Activated CD4-positive, alpha-beta T cell treated with anti-CD3 and anti-CD28 coated beads, Interleukin-2, amount 10 ng/mL, durations not matched to agents 7 days and 5 days (primary cell): ENCODE data around the gene SEMA3D. TPM values are rescaled to one million over a fixed set of nuclear protein-coding genes. Genes with fewer than 3 reads are reported as not detected.

ENCODE experiments used
- CTCF ChIA-PET: fragments of 350-600 bp; sonication (Branson Sonifier 250); formaldehyde crosslinking; loops from one replicate; lab custom pipeline; 2021; ENCODE audit warnings: antibody characterized with exemption; lab: Charles Lee
- POLR2A ChIA-PET: fragments of 350-600 bp; sonication (Branson Sonifier 250); formaldehyde crosslinking; loops from one replicate; lab custom pipeline; 2021; ENCODE audit warnings: antibody characterized with exemption; lab: Charles Lee
- DNase-seq: peaks from one replicate; pipeline ENCODE4 v3.0.0-alpha.2; 2020
- H3K27ac Mint-ChIP-seq: one replicate; pipeline ENCODE4 v1.8.0; 2021; ENCODE audit warnings: mild to moderate bottlenecking, moderate library complexity, mixed read lengths
- H3K27me3 Mint-ChIP-seq: one replicate; pipeline ENCODE4 v1.8.0; 2021; ENCODE audit warnings: mixed read lengths
- H3K36me3 Mint-ChIP-seq: one replicate; pipeline ENCODE4 v1.8.0; 2021; ENCODE audit warnings: low read depth, mixed read lengths
- H3K4me1 Mint-ChIP-seq: one replicate; pipeline ENCODE4 v1.8.0; 2021; ENCODE audit warnings: mixed read lengths
- H3K4me3 Mint-ChIP-seq: one replicate; pipeline ENCODE4 v1.8.0; 2021; ENCODE audit warnings: mild to moderate bottlenecking, moderate library complexity, mixed read lengths
- H3K9me3 Mint-ChIP-seq: one replicate; pipeline ENCODE4 v1.8.0; 2021; ENCODE audit warnings: mixed read lengths
- total RNA-seq, 2 experiments: library from RNA; stranded (reverse); gene quantifications; one replicate each; pipeline ENCODE4 v1.2.3, GENCODE V29; 2021

SEMA3D gene
- total RNA-seq, 2 experiments from 2014 or later = not detected

DNA sequence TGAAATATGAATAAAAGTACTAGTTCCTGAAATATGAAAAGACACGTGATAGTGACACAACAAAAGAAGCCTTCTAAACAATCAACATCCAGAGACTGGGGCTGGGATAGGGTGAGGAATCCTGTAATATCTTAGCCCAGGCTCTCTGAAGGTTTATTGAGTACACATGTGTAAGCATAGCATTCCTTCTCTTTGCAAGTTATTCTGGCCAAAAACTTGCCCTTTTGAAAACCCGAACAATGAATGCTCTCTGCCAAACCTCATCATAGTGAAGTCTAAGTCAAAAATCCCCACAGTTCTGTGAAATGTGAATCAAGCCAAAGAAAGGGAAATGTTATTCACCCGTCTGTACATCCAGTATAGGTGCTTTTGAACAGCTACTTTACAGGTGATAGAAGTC, 11.6 kb downstream of the SEMA3D start:
- H3K36me3 Mint-ChIP-seq = no peaks in the 10 kb centered on the region
- peaks cover 10% of the 10 kb centered on the region for H3K9me3 Mint-ChIP-seq
- no peaks in the 10 kb centered on the region for H3K4me1 Mint-ChIP-seq
- H3K27ac Mint-ChIP-seq = no peak overlapping the region
- no peak for DNase-seq
- ChIA-PET CTCF (no interaction called here), POLR2A (no interaction called here)
- H3K27me3 Mint-ChIP-seq = no peaks in the 10 kb centered on the region
- no peak overlapping the region for H3K4me3 Mint-ChIP-seq

DNA sequence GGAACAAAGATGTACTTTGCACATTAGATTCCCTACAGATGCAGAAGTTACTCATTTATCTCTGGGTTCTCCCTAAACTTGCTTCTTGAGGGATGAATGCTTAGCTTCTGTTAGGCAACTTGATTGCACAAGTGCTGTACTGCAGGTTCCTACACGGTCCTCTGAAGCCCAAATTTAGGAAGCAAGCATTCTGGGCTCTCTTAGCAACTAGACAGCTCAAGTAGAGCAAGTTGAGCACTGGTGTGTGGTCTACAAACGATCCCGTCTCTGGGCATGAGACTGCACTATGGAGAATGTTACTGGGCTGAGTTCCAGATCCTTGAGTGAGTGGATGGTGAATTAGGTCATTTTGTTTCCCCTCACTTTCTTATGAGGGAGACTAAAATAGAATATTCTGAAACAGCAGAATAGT, 14.3 kb downstream of the SEMA3D start:
- no peak overlapping the region for H3K4me3 Mint-ChIP-seq
- DNase-seq = no peak
- CTCF ChIA-PET = no interaction called here
- POLR2A ChIA-PET = no interaction called here
- H3K27me3 Mint-ChIP-seq = no peaks in the 10 kb centered on the region
- H3K27ac Mint-ChIP-seq = no peak overlapping the region
- H3K36me3 Mint-ChIP-seq = no peaks in the 10 kb centered on the region
- H3K4me1 Mint-ChIP-seq = no peaks in the 10 kb centered on the region
- no peaks in the 10 kb centered on the region for H3K9me3 Mint-ChIP-seq

DNA sequence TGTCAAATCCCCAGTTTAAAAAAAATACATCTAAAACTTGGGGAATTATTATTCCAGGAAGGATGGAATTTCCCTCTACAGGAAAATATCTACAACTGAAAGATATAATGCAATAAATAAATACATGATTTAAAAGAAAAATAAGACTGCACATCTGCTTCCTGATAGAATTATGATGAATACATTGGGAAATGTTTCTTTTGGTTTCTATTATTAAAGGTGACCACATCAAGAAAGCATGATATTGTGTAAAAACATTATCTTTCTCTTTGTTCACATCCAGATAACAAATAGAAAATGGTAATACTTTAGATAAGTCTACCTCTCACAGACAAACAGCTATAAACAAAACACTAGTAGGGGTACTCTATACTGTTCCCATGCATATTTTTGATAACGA, 19.2 kb downstream of the SEMA3D start:
- no peaks in the 10 kb centered on the region for H3K27me3 Mint-ChIP-seq
- H3K27ac Mint-ChIP-seq = no peak overlapping the region
- no peak for DNase-seq
- H3K4me3 Mint-ChIP-seq = no peak overlapping the region
- H3K36me3 Mint-ChIP-seq = no peaks in the 10 kb centered on the region
- ChIA-PET CTCF (no interaction called here), POLR2A (no interaction called here)
- no peaks in the 10 kb centered on the region for H3K4me1 Mint-ChIP-seq
- H3K9me3 Mint-ChIP-seq = no peaks in the 10 kb centered on the region

DNA sequence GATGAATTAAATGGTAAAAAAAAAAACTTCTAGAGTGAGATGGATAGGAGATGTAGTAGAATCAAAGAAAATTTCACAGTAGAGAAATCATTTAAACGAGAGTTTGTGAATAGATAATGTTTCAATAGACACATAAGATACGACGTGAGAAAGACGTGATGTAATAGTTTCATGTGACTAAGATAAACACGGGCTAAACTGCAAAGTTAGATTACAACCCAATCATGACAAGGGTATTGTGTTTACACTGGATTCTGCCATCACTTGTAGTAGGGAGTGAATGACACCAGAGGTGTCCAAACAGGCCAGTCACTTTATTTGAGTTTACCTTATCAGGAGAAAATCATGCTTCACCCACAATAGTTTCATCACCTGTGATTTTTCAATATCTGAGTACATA, 21.6 kb downstream of the SEMA3D start:
- Mint-ChIP-seq H3K4me3 (no peak overlapping the region), H3K36me3 (no peaks in the 10 kb centered on the region), H3K4me1 (no peaks in the 10 kb centered on the region), H3K27me3 (no peaks in the 10 kb centered on the region), H3K27ac (no peak overlapping the region), H3K9me3 (no peaks in the 10 kb centered on the region)
- ChIA-PET CTCF (no interaction called here), POLR2A (no interaction called here)
- no peak for DNase-seq

DNA sequence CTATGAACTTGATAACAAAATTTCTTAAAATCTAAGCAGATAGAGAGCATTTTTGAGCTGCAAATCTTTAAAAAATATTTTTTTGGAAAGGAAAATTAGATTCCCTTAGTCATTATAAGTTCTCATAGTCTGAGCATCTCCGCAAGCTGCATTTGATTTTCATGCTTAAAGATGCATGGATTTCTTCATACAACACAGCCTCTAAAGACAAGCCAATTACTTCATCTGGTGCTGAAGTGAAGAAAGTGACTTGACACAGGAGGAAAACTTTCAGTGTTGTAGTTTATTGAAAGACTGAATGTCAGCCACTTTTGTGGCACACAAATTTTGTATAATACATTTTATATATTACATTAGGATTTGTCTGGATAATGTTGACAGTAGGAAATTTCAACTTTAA, 22.5 kb downstream of the SEMA3D start:
- H3K9me3 Mint-ChIP-seq = no peaks in the 10 kb centered on the region
- POLR2A ChIA-PET = no interaction called here
- no peaks in the 10 kb centered on the region for H3K4me1 Mint-ChIP-seq
- H3K4me3 Mint-ChIP-seq = no peak overlapping the region
- H3K36me3 Mint-ChIP-seq = no peaks in the 10 kb centered on the region
- no peak overlapping the region for H3K27ac Mint-ChIP-seq
- no peak for DNase-seq
- CTCF ChIA-PET = no interaction called here
- no peaks in the 10 kb centered on the region for H3K27me3 Mint-ChIP-seq

DNA sequence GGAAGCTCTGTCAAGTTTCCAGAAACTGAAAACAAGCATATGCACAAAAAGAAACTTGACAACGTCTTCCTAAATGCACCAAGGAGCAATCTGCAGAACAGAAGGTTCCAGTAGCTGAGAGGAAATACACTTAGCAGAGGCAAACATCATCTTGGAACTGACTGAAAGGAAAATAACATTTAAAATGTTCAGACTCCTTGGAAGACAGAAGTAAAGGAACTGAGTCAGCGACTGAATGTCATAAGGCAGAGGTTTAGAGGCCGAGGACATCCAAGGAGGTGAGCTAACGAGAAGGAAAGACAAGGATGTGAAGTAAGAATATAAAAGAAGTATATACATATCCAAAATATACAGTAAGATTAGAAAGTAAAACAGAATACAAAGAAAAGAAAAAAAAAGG, 24.1 kb downstream of the SEMA3D start:
- H3K27ac Mint-ChIP-seq = no peak overlapping the region
- ChIA-PET POLR2A (no interaction called here), CTCF (no interaction called here)
- H3K4me1 Mint-ChIP-seq = no peaks in the 10 kb centered on the region
- H3K36me3 Mint-ChIP-seq = no peaks in the 10 kb centered on the region
- DNase-seq = no peak
- peaks cover 7% of the 10 kb centered on the region for H3K9me3 Mint-ChIP-seq
- no peaks in the 10 kb centered on the region for H3K27me3 Mint-ChIP-seq
- no peak overlapping the region for H3K4me3 Mint-ChIP-seq

DNA sequence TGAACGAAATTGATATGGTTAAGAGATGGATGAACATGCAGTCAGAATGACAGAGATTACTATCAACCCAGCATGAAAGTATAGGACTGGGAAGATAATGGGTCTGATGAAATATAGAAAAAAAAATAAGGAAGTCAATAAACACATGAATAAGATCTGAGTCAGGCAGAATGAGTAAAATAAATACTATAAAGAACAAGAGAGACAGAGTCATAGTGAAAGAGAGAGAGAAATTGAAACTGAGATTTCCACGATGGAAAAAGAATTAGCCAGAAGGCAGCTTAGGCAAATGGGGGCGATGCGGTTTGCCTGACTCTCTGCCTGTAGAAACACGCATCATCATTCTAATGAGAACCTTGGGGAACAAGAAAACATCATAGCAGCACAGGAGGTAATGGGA, 26.6 kb downstream of the SEMA3D start:
- Mint-ChIP-seq H3K27ac (no peak overlapping the region), H3K27me3 (no peaks in the 10 kb centered on the region), H3K9me3 (peaks cover 7% of the 10 kb centered on the region), H3K4me3 (no peak overlapping the region), H3K4me1 (no peaks in the 10 kb centered on the region), H3K36me3 (no peaks in the 10 kb centered on the region)
- no peak for DNase-seq
- ChIA-PET CTCF (no interaction called here), POLR2A (no interaction called here)

DNA sequence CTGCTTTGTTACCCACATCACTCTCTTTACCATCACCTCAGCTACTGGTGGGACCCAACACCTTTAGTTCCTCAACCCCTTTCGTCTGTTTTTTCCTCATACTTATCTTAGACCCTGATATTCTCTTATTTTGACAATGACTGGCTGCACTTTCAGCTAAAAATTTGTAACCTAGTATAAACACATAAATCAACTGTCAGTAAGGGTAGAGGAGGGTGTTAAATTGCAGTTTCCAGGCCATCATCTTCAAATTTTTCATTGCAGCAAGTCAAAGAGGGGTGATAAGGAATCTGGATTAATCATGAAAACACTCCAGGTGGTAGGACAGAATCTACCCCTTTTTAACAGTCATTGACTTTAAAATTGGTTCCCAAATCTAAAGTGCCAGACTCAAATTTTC, 27.9 kb downstream of the SEMA3D start:
- no peaks in the 10 kb centered on the region for H3K4me1 Mint-ChIP-seq
- DNase-seq = no peak
- POLR2A ChIA-PET = no interaction called here
- no peaks in the 10 kb centered on the region for H3K27me3 Mint-ChIP-seq
- H3K36me3 Mint-ChIP-seq = no peaks in the 10 kb centered on the region
- H3K4me3 Mint-ChIP-seq = no peak overlapping the region
- H3K27ac Mint-ChIP-seq = no peak overlapping the region
- peaks cover 7% of the 10 kb centered on the region for H3K9me3 Mint-ChIP-seq
- CTCF ChIA-PET = no interaction called here

DNA sequence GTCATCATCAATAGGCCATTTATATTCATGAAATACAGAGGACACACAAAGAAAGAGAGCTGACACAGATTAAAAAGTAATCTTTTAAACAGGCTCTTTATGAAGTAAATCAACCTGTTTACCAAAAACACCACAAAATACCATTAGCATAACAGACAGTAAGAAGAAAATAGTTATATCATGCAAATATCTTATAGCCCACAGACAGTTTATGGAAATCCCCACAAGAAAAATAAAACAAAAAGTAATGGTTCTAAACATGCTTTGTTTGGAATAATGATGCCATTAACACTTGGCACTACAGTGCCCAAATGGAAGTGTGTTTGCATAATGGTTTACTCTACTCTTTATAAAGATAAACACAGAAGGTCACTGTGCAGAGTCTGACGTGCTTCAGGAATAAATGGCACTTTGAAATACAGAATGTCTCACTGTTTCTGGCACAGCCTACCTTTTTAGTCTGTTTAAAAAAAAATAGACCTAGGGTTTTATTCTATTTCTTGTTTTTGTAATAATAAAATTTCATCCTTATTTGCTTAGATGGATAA, 30.1 kb downstream of the SEMA3D start:
- no peak overlapping the region for H3K27ac Mint-ChIP-seq
- ChIA-PET CTCF (no interaction called here), POLR2A (no interaction called here)
- H3K4me3 Mint-ChIP-seq = no peak overlapping the region
- no peaks in the 10 kb centered on the region for H3K36me3 Mint-ChIP-seq
- peaks cover 7% of the 10 kb centered on the region for H3K9me3 Mint-ChIP-seq
- H3K4me1 Mint-ChIP-seq = no peaks in the 10 kb centered on the region
- no peak for DNase-seq
- no peaks in the 10 kb centered on the region for H3K27me3 Mint-ChIP-seq

DNA sequence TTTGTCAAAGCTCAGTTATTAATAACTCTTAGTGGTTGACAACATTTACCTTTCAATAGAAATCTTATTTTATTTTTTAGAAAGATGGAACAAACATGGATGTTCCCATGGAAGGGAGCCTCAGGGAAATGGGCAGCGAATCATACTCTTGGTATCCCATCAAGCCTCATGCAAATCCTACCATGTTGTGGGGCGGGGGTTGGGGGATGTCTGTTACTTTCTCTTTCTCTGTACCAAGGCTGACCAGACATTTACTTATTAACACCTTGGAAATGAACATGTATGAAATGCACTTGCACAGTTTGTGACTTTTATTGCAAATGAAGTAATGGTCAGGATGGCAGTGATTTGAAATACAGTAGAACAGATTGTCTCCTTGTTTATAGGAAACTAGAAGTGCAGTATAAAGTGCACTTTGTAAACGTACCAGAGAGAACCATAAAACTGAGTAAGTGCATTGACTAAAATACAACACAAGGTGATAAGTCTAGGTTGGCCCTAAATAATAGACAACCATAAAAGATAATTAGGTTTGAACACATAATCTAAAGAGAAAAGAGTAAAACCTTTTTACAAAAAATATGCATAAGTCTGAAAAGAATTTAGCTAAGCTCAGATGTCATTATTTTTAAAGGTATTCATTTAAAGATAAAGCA, 32.4 kb downstream of the SEMA3D start:
- no peaks in the 10 kb centered on the region for H3K36me3 Mint-ChIP-seq
- H3K9me3 Mint-ChIP-seq = peaks cover 7% of the 10 kb centered on the region
- no peaks in the 10 kb centered on the region for H3K27me3 Mint-ChIP-seq
- POLR2A ChIA-PET = no interaction called here
- CTCF ChIA-PET = no interaction called here
- no peak overlapping the region for H3K4me3 Mint-ChIP-seq
- no peaks in the 10 kb centered on the region for H3K4me1 Mint-ChIP-seq
- H3K27ac Mint-ChIP-seq = no peak overlapping the region
- DNase-seq = no peak

DNA sequence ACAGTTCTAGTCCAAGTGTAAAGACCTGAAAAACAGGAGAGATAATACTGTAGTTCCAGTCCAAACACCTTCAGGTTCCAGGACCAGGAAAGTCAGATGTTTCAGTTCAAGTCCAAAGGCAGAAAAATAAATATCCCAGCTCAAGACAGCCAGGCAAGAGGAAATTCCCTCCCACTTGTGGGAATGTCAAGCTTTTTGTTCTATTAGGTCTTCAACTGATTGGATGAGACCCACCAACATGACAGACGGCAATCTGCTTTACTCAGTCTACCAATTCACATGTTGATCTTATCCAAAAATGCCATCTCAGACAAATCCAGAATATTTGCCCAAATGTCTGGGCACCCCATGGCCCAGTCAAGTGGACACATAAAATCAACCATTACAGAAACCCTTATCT, 33.1 kb downstream of the SEMA3D start:
- ChIA-PET POLR2A (no interaction called here), CTCF (no interaction called here)
- no peaks in the 10 kb centered on the region for H3K27me3 Mint-ChIP-seq
- no peaks in the 10 kb centered on the region for H3K4me1 Mint-ChIP-seq
- peaks cover 2% of the 10 kb centered on the region for H3K9me3 Mint-ChIP-seq
- no peak for DNase-seq
- no peaks in the 10 kb centered on the region for H3K36me3 Mint-ChIP-seq
- no peak overlapping the region for H3K27ac Mint-ChIP-seq
- H3K4me3 Mint-ChIP-seq = no peak overlapping the region

DNA sequence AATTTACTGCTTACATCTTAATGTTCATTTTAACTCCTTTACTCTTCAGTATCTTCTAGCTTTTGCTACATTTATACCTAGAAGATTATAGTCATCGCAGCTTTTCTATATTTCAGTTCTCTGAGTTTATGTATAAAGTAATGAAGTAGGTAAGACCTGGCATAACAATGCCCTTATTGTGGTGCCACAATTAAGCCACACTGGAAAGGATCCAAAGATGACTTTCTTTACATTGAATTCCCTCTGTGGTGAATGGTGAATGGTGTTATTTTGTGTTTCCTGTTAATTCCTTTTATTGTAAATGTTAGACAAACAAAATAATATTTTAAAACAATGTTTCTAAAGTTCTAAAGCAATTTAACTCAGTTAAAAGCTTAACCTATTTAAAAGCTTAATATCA, 36.2 kb downstream of the SEMA3D start:
- no peaks in the 10 kb centered on the region for H3K4me1 Mint-ChIP-seq

DNA sequence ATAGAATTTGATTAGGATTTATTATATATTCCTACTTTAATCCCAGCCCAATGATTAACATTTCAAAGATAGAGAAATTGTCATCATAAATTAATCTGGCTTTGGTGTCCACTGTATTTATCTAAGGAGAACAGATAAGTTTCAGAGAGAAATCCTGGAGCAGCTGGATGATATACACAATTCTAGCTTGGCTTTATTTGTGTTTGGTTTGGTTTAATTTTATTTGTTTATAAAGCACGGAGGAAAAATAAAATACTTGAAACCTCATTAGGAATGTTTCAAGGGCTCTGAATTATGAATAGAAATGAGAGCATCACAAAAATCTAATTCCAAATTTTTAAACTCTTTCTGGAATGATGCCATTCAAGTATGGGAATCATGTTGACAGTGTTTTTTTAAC, 42.1 kb downstream of the SEMA3D start:
- no peaks in the 10 kb centered on the region for H3K4me1 Mint-ChIP-seq
- no peak overlapping the region for H3K4me3 Mint-ChIP-seq
- ChIA-PET CTCF (no interaction called here), POLR2A (no interaction called here)
- H3K27ac Mint-ChIP-seq = no peak overlapping the region
- no peaks in the 10 kb centered on the region for H3K27me3 Mint-ChIP-seq
- no peak for DNase-seq
- no peaks in the 10 kb centered on the region for H3K9me3 Mint-ChIP-seq
- no peaks in the 10 kb centered on the region for H3K36me3 Mint-ChIP-seq

More for the DNA sequence above, 36.2 kb downstream of the SEMA3D start:
- Mint-ChIP-seq H3K27ac (no peak overlapping the region), H3K9me3 (no peaks in the 10 kb centered on the region), H3K36me3 (no peaks in the 10 kb centered on the region), H3K4me3 (no peak overlapping the region), H3K27me3 (no peaks in the 10 kb centered on the region)
- DNase-seq = no peak
- CTCF ChIA-PET = no interaction called here
- POLR2A ChIA-PET = no interaction called here

DNA sequence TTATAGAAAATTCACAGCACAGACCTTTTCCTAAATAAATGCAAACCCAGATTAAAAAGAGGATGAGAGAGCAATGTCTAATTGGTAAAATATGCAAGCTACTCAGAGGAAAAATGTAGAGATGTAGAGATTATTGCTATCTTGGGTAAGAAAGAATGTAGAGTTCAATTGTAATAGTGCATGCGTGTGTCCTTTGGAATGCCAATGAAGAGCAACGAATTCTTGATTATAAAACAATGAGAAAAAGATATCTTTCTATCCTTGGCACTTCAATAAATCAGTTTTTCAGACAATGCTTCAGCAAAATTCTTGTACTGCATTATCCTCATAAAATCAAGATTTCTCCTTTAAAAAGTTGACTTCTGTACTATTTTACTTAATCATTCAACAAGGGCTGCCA, 50.9 kb downstream of the SEMA3D start:
- POLR2A ChIA-PET = no interaction called here
- Mint-ChIP-seq H3K36me3 (no peaks in the 10 kb centered on the region), H3K4me1 (no peaks in the 10 kb centered on the region), H3K9me3 (no peaks in the 10 kb centered on the region), H3K27me3 (no peaks in the 10 kb centered on the region), H3K4me3 (no peak overlapping the region), H3K27ac (no peak overlapping the region)
- CTCF ChIA-PET = no interaction called here
- no peak for DNase-seq
